Activated B cell treated with CpG ODN at 0.5 μM for 24 hours (primary cell): Measurements from ENCODE around the gene CAPS2. TPM values are rescaled to one million over a fixed set of nuclear protein-coding genes. Genes with fewer than 3 reads are reported as not detected.

Source experiments
- ATAC-seq: fragments of 200-7000 bp; cut with Tn5 transposase; one replicate; pipeline ENCODE4 v1.10.0; 2021; ENCODE audit warnings: low read depth, mild to moderate bottlenecking, moderate library complexity
- CTCF ChIA-PET: fragments of 350-600 bp; sonication (Branson Sonifier 250); formaldehyde crosslinking; loops from one replicate; lab custom pipeline; 2021; ENCODE audit warnings: antibody characterized with exemption; lab: Charles Lee
- POLR2A ChIA-PET: fragments of 350-600 bp; sonication (Branson Sonifier 250); formaldehyde crosslinking; loops from one replicate; lab custom pipeline; 2021; ENCODE audit warnings: antibody characterized with exemption; lab: Charles Lee
- DNase-seq: peaks from one replicate; pipeline ENCODE4 v3.0.0; 2022
- H3K27ac Mint-ChIP-seq: one replicate; pipeline ENCODE4 v1.8.0; 2020; ENCODE audit warnings: mixed read lengths
- H3K27me3 Mint-ChIP-seq: one replicate; pipeline ENCODE4 v1.8.0; 2021; ENCODE audit warnings: mixed read lengths
- H3K36me3 Mint-ChIP-seq: one replicate; pipeline ENCODE4 v1.8.0; 2021; ENCODE audit warnings: low read depth, mixed read lengths
- H3K4me1 Mint-ChIP-seq: one replicate; pipeline ENCODE4 v1.8.0; 2021; ENCODE audit warnings: mixed read lengths
- H3K4me3 Mint-ChIP-seq: one replicate; pipeline ENCODE4 v1.8.0; 2020; ENCODE audit warnings: mild to moderate bottlenecking, mixed read lengths
- H3K9me3 Mint-ChIP-seq: one replicate; pipeline ENCODE4 v1.8.0; 2020; ENCODE audit warnings: mixed read lengths
- CTCF ChIP-seq: fragments of 200-600 bp; IDR thresholded peaks from one replicate; pipeline ENCODE4 v1.8.0; 2022; ENCODE audit warnings: antibody characterized with exemption, mild to moderate bottlenecking
- intact Hi-C: fragments of 100-400 bp; cut with micrococcal nuclease; formaldehyde crosslinking; loops from one replicate; pipeline ENCODE4 v1.15.1; 2024
- total RNA-seq: library from RNA; stranded (reverse); gene quantifications from 2 replicates; pipeline ENCODE4 v1.2.3, GENCODE V29; 2022

Gene CAPS2
- total RNA-seq, 1 donor from 2014 or later, result 3.8 TPM

GRCh38 chr12:75257510-75257909, 72.6 kb downstream of the CAPS2 start:
- TF ChIP-seq CTCF, result no peak
- POLR2A ChIA-PET, result no interaction called here
- Mint-ChIP-seq H3K27me3 (no peaks in the 10 kb centered on the region), H3K4me3 (no peak overlapping the region), H3K36me3 (no peaks in the 10 kb centered on the region), H3K9me3 (no peaks in the 10 kb centered on the region), H3K27ac (no peak overlapping the region), H3K4me1 (no peaks in the 10 kb centered on the region)
- intact Hi-C loops, result no loop called here
- no peak for ATAC-seq
- CTCF ChIA-PET, result no interaction called here
- DNase-seq, result no peak

DNA sequence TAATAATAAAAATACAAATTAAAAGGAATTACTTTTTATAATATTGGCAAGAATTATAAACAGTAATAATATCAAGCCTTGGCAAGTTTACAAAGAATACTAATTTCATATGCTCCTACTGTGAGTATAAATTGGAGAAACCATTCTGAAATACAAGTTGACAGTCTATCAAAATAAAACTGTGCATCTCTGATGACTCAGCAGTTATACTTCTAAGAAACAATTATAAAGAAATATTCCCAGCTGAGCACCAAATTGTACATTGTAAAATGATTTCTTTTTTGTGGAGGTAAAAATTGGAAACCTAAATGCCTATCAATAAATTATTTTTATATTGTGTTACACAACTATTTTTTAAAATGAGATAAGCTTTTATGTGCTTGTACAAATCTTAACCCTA, 85.0 kb downstream of the CAPS2 start:
- ATAC-seq (no peak), DNase-seq (no peak)
- no peak overlapping the region for H3K27ac Mint-ChIP-seq
- intact Hi-C loops, result no loop called here
- H3K36me3 Mint-ChIP-seq, result no peaks in the 10 kb centered on the region
- no peak for TF ChIP-seq CTCF
- H3K27me3 Mint-ChIP-seq, result no peaks in the 10 kb centered on the region
- CTCF ChIA-PET, result no interaction called here
- no peaks in the 10 kb centered on the region for H3K4me1 Mint-ChIP-seq
- H3K9me3 Mint-ChIP-seq, result peaks cover 4% of the 10 kb centered on the region
- H3K4me3 Mint-ChIP-seq, result no peak overlapping the region
- POLR2A ChIA-PET, result no interaction called here

DNA sequence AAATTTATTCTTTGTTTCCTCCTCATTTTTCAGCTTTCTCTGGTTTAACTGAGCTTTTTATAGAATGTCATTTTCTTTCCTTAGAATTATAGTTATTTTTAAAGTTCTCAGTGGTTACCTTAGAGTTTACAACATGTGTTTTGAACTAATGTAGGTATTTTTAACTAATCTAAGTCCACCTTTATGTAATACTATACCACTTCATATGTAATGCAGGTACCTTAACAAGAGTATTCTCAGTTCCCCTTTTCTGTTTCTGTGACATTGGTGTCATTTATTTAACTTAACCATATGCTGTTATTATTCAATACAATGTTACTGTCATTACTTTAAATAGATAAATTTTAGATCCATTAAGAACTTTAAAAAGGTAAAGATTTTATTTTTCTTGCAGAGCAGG, 90.1 kb downstream of the CAPS2 start:
- H3K36me3 Mint-ChIP-seq, result no peaks in the 10 kb centered on the region
- H3K27me3 Mint-ChIP-seq, result no peaks in the 10 kb centered on the region
- no peak overlapping the region for H3K27ac Mint-ChIP-seq
- intact Hi-C loops, result no loop called here
- H3K9me3 Mint-ChIP-seq, result peaks cover 4% of the 10 kb centered on the region
- TF ChIP-seq CTCF, result no peak
- H3K4me3 Mint-ChIP-seq, result no peak overlapping the region
- ATAC-seq, result no peak
- POLR2A ChIA-PET, result no interaction called here
- CTCF ChIA-PET, result no interaction called here
- no peak for DNase-seq
- no peaks in the 10 kb centered on the region for H3K4me1 Mint-ChIP-seq

DNA sequence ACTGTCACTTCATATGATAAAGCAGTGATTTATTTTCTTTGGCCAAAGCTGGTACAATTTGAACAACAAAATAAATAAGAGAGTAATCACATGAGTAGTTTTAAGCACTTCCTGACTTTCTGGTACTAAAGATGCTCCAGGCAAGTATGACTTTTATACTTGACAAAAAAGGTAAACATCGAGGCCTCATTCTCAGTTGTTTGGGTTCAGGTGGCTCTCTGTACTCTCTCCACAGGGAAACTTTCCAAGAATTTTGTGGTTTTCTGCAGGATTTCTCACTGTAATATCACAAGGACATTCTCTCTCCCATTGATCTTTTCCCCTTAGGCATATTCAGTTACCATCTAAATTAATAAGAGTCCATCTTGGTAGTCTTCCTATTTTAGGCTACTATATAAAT, 93.9 kb downstream of the CAPS2 start:
- Mint-ChIP-seq H3K4me3 (no peak overlapping the region), H3K27me3 (no peaks in the 10 kb centered on the region), H3K36me3 (no peaks in the 10 kb centered on the region), H3K27ac (no peak overlapping the region), H3K9me3 (peaks cover 8% of the 10 kb centered on the region), H3K4me1 (no peaks in the 10 kb centered on the region)
- ChIA-PET POLR2A (no interaction called here), CTCF (no interaction called here)
- DNase-seq (no peak), ATAC-seq (no peak)
- intact Hi-C loops, result no loop called here
- TF ChIP-seq CTCF, result no peak

DNA sequence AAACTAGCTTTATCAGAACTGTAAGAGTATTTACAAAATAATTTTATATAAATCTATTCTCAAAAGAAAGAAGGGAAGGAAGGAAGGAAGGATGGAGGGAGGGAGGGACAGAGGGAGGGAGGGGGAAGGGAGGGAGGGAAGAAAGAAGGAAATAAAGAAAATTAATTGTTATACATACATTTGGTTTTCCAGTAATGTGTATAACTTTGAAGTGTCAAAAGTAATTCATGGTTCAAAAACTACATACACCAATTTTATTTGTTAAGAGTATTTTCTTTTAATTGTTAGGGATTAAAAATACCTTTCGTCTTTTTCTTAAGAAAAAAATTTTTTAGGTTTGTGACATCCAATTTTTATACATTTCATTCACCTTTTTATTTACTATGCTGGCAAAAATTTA, 103.0 kb downstream of the CAPS2 start:
- Mint-ChIP-seq H3K9me3 (peaks cover 8% of the 10 kb centered on the region), H3K27me3 (no peaks in the 10 kb centered on the region), H3K4me1 (no peaks in the 10 kb centered on the region), H3K36me3 (no peaks in the 10 kb centered on the region), H3K27ac (no peak overlapping the region), H3K4me3 (no peak overlapping the region)
- ATAC-seq, result no peak
- no peak for TF ChIP-seq CTCF
- ChIA-PET CTCF (no interaction called here), POLR2A (no interaction called here)
- intact Hi-C loops, result no loop called here
- no peak for DNase-seq

Other genes starting within 250 kb of the CAPS2 start
- not detected in 2 replicates for gene KCNC2, start 120.5 kb downstream of the CAPS2 start, total RNA-seq
- not detected in 2 replicates for gene GLIPR1L1, start 4.3 kb upstream of the CAPS2 start, total RNA-seq
- gene GLIPR1L2, start 60.8 kb upstream of the CAPS2 start, total RNA-seq, result 0.20 TPM in 1 of 2 replicates, not detected in the other
- gene GLIPR1, start 150.4 kb upstream of the CAPS2 start, total RNA-seq, result 44.7 and 45.4 TPM in 2 replicates
- gene KRR1, start 181.3 kb upstream of the CAPS2 start, total RNA-seq, result 75.0 and 85.1 TPM in 2 replicates